HG02938 (cell line): Measurements from ENCODE around the gene PAWR.
"Not testable (repeated sequence)": the region's sequence is repeated elsewhere in the genome, so short reads cannot be mapped to it uniquely, and the experiment has no call there.

Experiments used
- ATAC-seq: cut with Tn5 transposase; IDR thresholded peaks from one replicate; pipeline ENCODE4 v1.9.1; 2021; ENCODE audit warnings: mild to moderate bottlenecking, moderate library complexity; ENCODE audit not compliant: unreplicated experiment

PAWR gene

DNA sequence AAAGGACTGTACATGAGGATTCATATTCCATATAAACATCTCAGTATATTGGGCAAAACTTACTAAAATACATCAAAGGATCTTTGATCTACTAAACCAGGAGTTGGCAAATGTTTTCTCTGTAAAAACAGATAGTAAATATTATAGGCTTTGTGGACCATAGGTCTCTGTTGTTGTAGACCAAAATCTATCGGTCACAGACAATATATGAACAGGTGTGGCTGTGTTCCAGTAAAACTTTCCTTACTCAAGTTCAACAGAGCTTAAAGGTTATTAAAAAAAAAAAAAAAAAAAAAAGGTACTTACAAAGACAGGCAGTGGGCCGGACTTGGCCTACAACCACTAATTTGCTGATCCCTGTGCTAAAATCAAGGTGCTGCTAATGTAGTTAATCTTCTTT is 40.3 kb downstream of the PAWR start:
- ATAC-seq: no peak

DNA sequence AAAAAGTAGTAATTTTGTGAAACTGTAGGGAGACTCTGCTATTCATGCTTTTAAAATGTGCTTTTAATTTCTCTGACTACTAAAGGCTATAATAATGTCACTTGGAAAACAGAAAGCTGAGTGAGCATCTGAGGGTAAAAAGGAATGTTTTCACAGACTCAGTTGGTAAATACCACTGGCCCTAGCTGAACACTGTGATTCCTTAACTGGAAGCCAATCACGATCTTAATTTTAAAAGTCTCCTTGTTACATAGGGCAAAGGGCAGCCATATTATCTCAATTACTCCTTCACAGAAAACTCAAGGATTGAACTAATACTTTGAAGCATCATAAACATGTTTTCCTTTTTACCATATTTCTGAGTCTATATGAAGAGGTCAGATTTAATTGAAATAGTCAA is 41.9 kb downstream of the PAWR start:
- ATAC-seq: no peak

DNA sequence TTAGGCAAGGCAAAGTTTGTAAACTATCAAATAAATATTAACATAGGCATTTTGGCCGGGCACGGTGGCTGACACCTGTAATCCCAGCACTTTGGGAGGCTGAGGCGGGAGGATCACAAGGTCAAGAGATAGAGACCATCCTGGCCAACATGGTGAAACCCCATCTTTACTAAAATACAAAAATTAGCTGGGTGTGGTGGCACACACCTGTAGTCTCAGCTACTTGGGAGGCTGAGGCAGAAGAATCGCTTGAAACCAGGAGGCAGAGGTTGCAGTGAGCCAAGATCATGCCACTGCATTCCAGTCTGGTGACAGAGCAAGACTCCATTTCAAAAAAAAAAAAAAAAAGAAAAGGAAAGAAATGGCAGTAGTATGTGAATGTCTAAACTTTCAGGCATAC is 43.9 kb downstream of the PAWR start:
- not testable (repeated sequence) for ATAC-seq

DNA sequence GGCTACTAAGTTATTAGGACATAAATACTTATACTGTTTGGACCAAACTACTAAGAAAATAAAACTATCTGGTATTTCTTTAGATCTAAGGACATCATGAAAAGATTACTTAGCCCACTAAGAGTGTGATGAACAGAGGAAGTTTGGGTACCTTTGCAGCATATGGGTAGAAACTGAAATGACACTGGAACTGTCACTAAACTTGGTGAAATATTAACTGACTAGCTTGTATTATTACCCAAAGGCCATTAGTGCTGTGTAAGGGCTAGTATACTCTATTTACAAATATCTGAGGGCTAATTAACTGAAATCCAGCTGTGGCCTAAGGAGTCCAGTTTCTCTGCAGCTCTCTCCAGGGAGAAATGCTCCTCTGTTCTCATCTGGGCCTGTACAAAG is 45.5 kb downstream of the PAWR start:
- peak; percentile 99 for ATAC-seq

DNA sequence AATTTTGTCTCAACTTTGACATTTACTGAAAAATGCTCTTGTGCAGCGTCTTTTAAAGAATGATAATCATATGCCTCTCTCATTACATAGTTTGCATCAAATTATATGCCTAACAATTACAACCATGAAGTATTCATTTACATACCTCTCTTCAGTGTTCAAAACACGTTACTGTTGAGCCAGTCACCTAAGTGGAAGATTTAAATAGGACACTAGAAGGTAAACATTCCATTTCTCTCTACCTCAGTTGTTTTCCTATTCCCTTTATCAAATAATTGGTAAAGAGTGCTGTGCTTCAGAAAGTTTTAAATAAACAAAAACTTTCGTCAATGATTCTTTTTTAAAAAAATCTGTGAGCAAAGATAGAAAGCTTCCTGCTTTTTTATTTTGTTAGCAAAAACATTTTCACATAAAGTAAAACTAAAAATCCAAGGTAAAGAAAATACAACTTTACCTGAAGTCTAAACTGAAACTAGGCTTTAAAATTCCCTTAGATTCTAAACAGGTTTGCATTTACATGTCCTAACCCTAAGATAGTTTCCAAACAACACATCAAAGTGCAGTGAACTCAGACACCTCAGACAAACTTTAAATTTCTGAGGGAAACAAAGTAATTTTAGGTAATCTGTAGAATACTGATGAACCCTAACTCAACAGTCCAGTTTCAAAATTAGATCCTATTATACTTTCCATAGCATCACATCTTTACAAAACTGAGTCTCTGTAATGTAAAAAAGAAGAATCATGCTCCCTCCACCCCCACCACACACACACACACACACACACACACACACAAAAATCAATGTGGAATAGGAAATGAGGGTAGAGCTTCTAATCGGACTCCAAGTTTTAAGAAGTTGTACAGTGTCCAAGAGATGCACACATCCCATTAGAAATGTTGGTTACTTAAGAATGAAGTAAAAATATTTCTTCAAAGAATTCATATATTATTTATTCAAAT is 46.2 kb downstream of the PAWR start:
- peak; percentile 3 for ATAC-seq

DNA sequence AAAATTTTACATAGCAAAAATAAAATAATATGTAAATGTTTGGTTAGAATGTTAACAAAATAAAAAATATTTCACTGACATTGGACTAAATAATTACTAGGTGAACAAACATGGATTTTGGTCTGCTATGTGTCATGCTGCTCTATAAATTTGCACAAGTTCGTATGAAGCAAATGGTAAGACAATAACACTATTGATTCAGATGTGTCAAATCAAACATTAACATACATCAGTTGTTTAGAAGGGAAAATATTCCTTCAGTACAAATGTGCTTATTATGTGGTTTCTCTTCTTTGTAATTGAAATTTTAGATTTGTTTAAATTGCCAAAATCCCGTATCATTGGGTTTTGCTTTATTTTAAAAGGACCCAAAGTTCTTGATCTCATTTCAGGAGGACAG is 46.9 kb downstream of the PAWR start:
- no peak for ATAC-seq

DNA sequence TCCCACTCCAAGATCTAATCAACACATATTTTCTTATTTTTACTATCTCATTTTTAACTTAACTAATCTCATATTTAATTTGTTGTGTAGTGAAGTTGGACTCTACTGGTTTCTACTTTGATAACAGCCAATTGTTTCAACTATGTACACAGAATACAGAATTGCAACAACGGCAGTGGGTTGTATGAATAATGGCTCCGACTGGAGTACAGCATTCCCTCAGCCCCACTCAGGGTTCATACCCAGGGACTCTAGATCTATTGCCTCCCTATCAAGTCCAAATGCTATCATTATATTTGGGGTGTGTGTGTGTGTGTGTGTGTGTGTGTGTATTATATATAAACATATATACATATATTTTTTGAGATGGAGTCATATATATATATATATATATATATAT is 52.3 kb downstream of the PAWR start:
- ATAC-seq: no peak

DNA sequence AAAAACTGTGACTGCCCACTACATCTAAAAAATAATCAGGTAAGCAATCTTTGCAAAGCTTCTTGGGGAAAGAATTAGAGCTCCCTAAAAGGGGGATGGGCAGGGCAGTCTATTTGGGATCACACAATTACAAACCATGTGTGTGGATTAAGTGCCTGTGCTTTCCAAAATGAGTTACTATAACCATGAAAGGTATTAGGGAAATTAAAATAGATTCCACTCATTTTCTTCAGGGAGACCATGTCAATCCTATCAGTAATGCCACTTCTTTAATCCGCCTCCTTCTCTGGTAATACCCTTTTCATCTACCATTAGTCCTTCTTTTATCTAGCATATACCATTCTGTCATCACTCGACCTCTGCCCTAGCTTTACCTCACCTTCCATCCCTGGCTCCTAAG is 53.7 kb downstream of the PAWR start:
- no peak for ATAC-seq

DNA sequence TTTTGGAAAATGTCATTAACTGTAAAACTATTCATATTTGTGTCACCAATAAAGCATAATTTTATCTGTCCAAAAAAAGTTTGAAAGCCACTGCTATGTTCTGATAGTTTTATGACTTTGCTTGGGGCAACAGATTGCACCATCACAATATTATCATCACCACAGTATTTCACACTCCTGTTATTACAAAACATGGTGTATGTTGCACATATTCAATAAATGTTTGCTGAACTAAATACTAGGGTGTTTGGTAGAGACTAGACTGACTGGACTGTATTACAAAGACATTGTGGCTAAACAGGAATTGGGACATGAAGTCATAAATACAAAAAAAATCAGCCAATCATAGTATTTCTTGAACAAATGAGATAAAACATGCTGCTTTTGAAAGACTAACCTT is 55.1 kb downstream of the PAWR start:
- ATAC-seq: no peak

DNA sequence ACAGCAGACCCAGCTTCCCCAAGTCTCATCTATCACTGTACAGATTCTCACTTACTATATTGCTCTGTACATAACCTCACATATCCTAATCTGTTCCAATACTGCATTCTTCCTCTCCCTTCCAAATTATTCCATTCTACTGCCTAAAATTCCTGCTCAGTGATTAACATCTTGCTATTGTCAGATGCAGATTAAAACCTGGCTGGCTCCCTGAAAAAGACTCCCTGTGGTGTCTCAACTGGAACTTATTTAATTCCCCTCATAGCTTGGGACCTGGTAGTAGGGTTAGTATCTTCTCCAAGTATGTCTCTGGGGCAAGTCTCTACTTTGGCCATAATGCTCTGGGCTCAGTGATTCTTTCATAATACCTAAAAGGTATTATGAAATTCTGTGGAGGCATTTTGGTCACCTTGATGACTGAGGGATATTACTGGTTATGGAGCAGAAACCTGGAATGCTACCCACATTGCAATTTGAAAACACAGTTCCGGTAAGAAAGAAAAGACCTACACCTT is 55.8 kb downstream of the PAWR start:
- no peak for ATAC-seq

DNA sequence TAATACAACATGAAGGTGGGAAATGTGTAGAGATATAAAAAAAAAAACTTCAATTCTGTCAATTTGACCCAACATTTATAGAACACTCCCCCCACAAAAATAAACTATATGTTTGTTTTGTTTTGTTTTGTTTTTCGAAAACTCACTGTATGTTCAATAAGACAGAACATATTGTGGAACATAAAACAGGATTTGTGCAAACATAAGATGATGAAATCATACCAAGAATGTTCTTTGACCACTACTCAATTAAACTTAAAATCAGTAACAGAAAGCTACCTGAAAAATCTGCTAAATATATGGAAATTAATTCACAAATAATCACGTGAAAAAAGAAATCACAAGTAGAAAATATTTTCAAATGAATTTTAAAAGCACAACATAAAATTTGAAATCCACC is 61.2 kb downstream of the PAWR start:
- ATAC-seq: no peak

DNA sequence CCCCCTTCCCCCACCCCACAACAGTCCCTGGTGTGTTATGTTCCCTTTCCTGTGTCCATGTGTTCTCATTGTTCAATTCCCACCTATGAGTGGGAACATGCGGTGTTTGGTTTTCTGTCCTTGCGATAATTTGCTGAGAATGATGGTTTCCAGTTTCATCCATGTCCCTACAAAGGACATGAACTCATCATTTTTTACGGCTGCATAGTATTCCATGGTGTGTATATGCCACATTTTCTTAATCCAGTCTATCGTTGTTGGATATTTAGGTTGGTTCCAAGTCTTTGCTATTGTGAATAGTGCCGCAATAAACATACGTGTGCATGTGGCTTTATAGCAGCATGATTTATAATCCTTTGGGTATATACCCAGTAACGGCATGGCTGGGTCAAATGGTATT is 64.0 kb downstream of the PAWR start:
- not testable (repeated sequence) for ATAC-seq

DNA sequence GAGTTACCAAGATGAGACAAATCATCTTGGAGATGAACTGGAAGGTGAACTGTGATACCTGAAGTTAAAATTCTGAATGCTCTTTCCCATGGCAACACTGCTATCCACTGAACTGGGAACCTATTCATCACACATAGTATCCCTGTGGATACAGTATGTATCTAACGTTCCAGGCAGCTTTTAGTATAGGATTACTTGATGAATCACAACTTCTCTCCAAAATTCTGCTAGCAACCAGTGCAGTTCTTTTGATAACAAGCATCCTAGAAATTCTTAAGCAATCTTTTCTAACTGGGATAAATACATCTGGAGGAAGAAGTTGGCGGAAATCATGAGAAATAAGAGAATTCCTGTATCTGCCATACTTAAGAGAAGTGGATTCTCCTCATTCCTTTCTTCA is 66.4 kb downstream of the PAWR start:
- no peak for ATAC-seq

DNA sequence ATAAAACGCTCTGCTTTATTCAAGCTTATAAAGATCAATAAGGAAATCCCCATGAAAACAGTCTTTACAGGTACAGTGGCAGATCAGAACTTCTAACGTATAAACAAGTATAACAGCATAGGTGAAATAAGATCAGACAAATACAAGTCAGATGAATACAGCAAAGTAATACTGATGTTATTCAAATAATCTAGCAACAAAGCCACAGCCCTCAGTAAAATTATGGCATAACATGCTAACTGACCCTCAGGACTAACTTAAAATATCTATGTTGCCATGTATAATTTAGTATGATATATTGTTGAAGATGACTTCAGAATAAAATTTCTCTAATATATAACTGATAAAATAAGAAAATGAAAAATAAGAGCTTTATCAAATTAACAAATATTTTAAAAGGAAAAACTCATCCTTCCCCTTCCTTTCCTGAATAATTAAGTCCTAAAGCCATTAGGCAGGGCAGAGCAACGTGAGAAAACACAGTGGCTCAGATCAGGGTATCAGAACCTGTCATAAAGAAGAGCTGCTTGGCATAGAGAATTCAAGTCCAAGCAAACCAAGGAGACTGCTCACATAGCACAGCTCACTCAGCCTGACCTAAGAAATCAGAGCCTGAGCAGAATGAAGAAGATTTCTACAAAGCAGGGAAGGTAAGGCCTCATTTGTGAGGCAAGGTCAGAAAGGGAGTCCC is 70.7 kb downstream of the PAWR start:
- ATAC-seq: no peak

DNA sequence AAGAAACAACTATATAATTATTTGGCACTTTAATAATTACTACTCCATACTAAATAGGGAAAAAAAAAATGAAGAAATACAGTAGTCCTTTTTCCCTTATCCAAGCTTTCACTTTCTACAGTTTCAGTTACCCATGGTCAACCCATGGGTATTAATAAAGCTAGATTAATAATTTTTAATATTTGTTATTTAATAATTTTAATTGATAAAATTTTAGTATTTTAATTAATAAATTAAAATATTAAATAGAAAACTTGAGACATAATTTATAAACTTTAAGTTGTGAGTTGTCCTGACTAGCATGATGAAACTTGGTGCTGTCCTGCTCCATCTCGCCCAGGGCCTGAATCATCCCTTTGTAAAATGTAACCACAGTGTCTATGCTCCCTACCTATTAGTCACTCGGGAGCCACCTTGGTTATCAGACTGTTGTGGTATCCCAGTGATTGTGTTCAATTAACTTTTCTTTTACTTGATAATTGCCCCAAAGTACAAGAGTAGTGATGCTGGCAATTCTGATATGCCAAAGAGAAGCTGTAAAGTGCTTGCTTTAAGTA is 71.8 kb downstream of the PAWR start:
- no peak for ATAC-seq

DNA sequence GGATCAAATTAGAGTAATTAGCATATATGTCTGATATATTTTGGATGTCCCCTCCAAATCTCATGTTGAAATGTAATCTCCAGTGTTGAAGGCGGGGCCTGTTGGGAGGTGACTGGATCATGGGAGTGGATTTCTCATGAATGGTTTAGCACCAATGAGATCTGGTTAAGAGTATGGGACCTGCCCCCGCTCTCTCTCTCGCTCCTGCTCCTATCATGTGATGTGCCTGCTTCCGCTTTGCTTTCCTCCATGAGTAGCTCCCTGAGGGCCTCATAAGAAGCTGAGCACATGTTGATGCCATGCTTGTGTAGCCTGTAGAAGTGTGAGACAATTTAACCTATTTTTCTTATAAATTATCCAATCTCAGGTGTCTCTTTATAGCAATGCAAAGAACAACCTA is 73.1 kb downstream of the PAWR start:
- no peak for ATAC-seq

DNA sequence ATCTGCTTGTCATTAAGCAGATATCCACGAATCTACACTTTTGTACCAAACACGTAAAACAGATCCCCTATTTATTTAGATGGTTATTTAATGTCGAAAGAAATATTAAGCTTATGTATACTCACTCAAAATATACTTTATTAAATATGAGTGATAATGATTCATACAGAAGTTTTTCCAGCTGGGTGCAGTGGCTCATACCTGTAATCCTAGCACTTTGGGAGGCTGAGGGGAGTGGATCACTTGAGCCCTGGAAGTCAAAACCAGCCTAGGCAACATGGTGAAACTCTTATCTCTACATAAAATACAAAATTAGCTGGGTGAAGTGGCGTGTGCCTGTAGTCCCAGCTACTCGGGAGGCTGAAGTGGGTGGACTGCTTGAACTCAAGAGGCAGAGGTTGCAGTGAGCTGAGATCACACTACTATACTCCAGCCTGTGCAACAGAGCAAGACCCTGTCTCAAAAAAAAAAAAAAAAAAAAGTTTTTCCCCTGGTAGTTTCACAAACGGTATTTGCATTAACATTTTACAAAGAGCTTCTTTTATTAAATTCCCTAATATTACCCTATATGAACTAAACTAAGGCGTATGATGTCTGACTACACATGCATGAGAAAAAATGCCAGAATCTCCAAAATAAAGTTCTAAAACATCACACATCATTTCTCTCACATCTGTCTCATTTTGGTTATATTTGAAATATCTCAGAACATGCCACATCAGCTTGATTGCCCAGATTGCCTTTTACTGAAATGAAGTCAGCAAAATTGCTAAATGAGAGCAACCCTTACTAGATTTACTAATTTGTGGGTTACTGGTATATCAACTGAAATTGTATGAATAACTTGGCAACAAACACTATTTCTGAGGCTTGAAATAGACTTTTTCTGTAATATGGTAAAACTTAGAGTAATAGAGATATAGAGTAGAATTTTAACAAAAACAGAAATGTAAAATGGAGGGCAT is 74.9 kb downstream of the PAWR start:
- ATAC-seq: peak; percentile 58

DNA sequence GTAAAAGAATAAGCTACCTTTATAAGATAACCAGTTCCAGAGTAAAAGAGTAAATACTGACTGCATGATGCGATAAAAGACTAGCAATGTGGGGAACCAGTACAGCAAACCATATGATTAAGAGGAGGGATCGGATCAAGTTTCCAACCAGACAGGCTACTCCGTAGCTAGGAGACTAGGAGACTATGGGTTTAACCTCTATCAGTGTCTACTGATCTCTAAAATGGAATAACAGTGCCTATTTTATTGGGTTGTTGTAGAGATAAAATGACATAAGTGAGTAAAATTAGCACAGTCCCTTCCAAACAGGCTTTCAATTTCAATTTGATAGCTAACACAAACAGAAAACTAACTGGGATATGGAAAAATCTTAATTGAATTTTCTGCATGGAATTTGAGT is 76.0 kb downstream of the PAWR start:
- no peak for ATAC-seq

DNA sequence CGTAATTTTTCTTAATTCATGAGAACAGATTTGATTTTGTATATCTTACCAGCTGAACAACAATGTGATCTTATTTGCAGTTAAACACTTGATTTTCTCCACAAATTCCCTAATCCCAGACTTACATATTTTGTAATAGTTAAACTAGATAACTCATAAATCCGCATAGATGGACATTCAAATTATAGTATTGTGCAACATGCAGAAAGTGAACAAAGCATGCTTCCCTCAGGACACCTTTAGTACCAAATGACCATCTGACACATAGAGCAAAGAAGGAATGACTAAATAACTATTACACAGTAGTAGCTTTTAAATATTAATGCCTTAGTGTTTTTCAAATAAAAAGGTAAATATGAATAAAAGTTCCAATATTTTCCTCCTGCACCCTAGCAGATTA is 88.9 kb downstream of the PAWR start:
- no peak for ATAC-seq

DNA sequence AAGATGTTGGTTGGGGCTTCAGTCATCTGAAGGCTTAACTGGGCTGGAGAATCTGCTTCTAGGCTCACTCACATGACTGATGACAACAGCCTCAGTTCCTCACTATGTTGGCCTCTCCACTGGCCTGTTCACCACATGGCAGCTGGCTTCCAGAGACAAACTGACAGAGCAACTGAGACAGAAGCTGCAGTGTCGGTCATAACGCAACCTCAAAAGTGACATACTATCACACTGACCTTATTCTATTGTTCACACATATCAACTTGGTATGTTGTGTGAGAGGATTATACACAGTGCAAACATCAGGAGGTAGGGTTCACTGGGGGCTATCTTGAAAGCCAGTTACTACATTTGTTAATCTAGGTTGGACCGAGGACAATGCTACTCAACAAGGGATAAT is 92.9 kb downstream of the PAWR start:
- ATAC-seq: no peak
